Subcutaneous adipose tissue (tissue), 4 donors: ENCODE data around the gene MKX. TPM values are rescaled to one million over a fixed set of nuclear protein-coding genes. Genes with fewer than 3 reads are reported as not detected.

ENCODE experiments used
- CTCF ChIP-seq: fragments of 450-650 bp; IDR thresholded peaks from one replicate; pipeline ENCODE4 v1.5.1; 2016; ENCODE audit warnings: low read depth, mild to moderate bottlenecking, control low read depth, antibody characterized with exemption, moderate library complexity
- total RNA-seq, 4 donors: library from RNA; depleted of rRNA; stranded (reverse); fragments of >200 nt; gene quantifications; one replicate each; pipeline ENCODE4 v1.1.0, GENCODE V29; 2016

The MKX gene
- total RNA-seq, 4 donors from 2014 or later, result 0.51 to 4.1 (median 2.1) TPM

- no peak for TF ChIP-seq CTCF
These were observed 35.6 kb downstream of the MKX start for GRCh38 chr10:27710014-27710413.

DNA sequence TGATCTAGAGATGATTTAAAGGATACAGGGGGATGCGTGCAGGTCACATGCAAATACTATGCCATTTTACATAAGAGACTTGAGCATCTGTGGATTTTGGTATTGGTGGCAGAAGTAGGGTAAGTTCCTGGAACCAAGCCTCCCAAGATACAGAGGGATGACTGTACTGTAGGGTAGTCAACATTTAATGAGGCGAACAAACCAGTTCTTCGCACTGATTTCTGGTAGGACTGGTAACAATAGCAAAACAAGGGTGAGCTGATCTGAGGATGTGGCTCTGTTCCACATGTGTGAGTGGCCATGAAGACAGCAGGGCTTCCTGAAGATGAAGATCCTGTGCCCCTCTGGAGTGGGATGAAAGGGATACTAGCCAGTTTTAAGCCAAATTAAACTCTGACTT lies 36.3 kb downstream of the MKX start:
- no peak for TF ChIP-seq CTCF

DNA sequence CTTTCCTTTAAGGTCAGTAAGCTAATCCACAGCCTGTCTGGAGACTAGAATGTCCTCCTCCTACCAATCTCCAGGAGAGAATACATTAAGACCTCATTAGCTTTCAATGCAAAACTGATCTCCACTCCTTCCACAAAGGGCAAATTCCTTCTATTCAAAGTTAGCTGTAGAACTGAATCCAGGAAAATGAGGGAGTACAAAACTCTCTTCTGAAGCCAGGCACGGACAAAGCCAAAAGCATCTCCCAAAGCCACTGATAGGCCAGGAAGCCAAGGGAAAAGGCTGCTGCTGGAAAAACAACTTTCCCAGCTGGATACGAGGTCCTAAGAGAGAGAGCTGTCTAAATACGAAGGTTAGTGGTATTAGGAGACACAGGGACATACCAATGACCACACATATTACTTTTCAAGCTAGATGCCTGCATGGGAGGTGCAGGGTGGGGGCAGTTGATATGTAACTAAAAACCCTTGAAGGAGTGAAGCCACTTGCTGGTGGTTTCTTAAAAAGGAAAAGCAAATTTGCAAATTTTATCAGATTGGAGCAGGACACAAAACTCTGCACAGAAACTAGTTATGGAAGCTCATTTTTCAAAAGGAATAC lies 43.6 kb downstream of the MKX start:
- no peak for TF ChIP-seq CTCF

DNA sequence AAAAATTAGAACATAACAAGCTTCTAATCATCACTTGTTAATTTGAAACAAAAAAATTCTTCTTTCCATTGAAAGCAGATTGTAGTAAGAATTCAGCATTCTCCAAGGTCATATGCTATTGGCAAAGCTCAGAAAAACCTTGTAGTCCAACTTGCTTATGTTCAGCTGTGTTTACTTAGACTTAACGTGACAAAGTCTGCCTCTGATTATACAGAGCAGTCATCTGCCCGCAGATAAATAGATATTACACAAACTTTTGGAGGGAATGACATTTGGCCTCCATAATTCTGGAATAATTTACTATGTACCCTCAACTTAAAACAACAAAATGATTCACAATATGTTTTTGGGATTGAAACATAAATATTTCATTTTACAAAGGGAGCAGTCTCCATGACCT lies 45.8 kb downstream of the MKX start:
- TF ChIP-seq CTCF, result no peak

DNA sequence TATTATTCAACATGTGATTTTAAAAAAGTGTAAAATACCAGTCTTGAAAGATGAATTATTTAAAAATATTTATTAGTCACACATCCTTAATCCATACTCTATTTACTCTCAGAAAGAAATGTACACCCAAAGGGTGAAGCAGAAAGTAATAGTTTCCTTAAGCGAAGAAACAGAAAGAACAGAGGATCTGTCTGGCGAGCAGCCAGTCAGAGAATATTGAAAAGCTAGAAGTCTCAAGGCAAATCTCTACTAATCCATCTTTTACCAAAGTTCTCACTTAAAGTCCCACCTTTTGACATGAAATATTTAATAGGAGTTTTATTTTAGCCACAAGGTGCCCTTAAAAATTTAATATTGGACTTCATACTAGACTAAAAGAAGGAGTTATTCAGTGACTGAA lies 46.7 kb downstream of the MKX start:
- TF ChIP-seq CTCF, result no peak

- TF ChIP-seq CTCF, result no peak
These were observed 49.2 kb downstream of the MKX start for GRCh38 chr10:27696466-27696865.

DNA sequence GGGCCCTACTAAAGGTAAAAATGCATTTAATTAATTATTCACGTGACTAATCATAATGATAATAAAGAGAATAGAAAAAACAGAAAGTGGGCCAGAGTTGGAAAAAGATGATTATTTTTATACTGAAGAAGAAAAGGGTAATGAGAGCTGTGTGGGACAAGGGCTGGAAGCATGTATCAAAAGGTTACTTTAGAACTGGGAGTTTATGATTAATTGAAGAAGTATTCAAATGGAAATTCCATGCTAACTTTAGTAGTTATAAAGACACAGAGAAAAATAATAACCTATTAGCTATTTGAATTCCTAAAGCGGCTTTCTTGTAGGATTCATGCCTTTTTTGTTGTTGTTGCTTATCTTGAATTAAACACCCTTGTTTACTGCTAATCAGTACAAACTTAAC lies 49.9 kb downstream of the MKX start:
- no peak for TF ChIP-seq CTCF
